Measurements from ENCODE around the gene NCAM2.

The NCAM2 gene

GRCh38 chr21:21057349-21058062, 59.3 kb downstream of the NCAM2 start:
- Histone ChIP-seq H3K27ac (ENCODE audit: extremely low read depth, low read depth, low read length) (no peak overlapping the region), H3K4me3 (ENCODE audit: low read depth, low read length) (no peak overlapping the region), H3K9me3 (ENCODE audit: control insufficient read depth, insufficient read depth, low read depth, low read length) (no peaks in the 10 kb centered on the region), H3K36me3 (ENCODE audit: control insufficient read depth in 2 of 2, insufficient read depth in 1 of 2, low read length in 2 of 2) (no peaks in the 10 kb centered on the region), H3K4me1 (ENCODE audit: control insufficient read depth, insufficient read depth, low read length) (no peaks in the 10 kb centered on the region)
- ChIA-PET CTCF (no interaction called here), POLR2A (no interaction called here)
- TF ChIP-seq ZFP37 (tag by site-specific recombination; IDR thresholded peaks at IDR 0.05), result no peak
- TF ChIP-seq BCL11A (tag by site-specific recombination; IDR thresholded peaks at IDR 0.05; ENCODE audit: low read depth), result no peak
- no peak for TF ChIP-seq ZNF433 (tag by site-specific recombination; IDR thresholded peaks at IDR 0.05; ENCODE audit: low read depth)
- no peak for TF ChIP-seq ZNF211 (tag by site-specific recombination; IDR thresholded peaks at IDR 0.05; ENCODE audit: low read depth)
- TF ChIP-seq ZNF624 (tag by site-specific recombination; IDR thresholded peaks at IDR 0.05), result no peak
- no peak for TF ChIP-seq ZNF10 (tag by site-specific recombination; IDR thresholded peaks at IDR 0.05)
- TF ChIP-seq OVOL3 (tag by site-specific recombination; IDR thresholded peaks at IDR 0.05), result no peak
- TF ChIP-seq SETDB1 (IDR thresholded peaks at IDR 0.05; ENCODE audit: insufficient read length, low read length), result no peak
- no peak for TF ChIP-seq ATF2 (tag by site-specific recombination; IDR thresholded peaks at IDR 0.05; ENCODE audit: low read depth)
- no peak for TF ChIP-seq KLF17 (tag by site-specific recombination; IDR thresholded peaks at IDR 0.05)
- TF ChIP-seq ZNF350 (tag by site-specific recombination; IDR thresholded peaks at IDR 0.05), result no peak
- TF ChIP-seq ZNF426 (tag by site-specific recombination; IDR thresholded peaks at IDR 0.05), result no peak
- TF ChIP-seq ZNF335 (tag by site-specific recombination; conservative IDR thresholded peaks at IDR 0.05), result no peak
- no peak for TF ChIP-seq KLF9 (tag by site-specific recombination; IDR thresholded peaks at IDR 0.05; ENCODE audit: low read depth)
- no peak for TF ChIP-seq ZNF600 (tag by site-specific recombination; IDR thresholded peaks at IDR 0.05)
- no peak for TF ChIP-seq ZNF514 (tag by site-specific recombination; IDR thresholded peaks at IDR 0.05)
- TF ChIP-seq, protein P1, sequence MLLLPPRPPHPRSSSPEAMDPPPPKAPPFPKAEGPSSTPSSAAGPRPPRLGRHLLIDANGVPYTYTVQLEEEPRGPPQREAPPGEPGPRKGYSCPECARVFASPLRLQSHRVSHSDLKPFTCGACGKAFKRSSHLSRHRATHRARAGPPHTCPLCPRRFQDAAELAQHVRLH (tag by site-specific recombination; IDR thresholded peaks at IDR 0.05), result no peak
- TF ChIP-seq, protein P2, sequence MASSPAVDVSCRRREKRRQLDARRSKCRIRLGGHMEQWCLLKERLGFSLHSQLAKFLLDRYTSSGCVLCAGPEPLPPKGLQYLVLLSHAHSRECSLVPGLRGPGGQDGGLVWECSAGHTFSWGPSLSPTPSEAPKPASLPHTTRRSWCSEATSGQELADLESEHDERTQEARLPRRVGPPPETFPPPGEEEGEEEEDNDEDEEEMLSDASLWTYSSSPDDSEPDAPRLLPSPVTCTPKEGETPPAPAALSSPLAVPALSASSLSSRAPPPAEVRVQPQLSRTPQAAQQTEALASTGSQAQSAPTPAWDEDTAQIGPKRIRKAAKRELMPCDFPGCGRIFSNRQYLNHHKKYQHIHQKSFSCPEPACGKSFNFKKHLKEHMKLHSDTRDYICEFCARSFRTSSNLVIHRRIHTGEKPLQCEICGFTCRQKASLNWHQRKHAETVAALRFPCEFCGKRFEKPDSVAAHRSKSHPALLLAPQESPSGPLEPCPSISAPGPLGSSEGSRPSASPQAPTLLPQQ (tag by site-specific recombination; IDR thresholded peaks at IDR 0.05), result no peak

DNA sequence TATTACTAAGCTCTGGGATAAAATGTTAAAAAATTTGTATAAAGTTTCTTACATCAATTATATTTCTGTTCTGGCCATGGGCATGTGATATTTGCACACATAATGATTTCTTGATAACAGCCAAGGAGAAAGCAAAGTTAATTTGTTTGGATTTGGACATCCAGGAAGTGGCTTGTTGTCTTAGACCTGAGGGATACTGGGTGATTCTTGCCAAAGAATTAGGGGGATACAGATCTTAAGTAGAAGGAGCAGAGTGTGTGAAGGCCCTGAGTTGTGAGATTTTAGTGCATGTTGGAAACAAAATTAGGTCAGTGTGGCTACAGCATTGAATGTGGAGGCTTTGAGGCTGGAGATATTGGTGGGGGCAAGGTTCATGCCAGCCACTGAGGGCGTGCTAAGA, 65.6 kb downstream of the NCAM2 start:
- POLR2A ChIA-PET, result no interaction called here
- H3K9me3 ChIP-seq (ENCODE audit: control insufficient read depth, insufficient read depth, low read depth, low read length), result no peaks in the 10 kb centered on the region
- TF ChIP-seq ZFP69B (tag by site-specific recombination; IDR thresholded peaks at IDR 0.05) (no peak), OVOL3 (tag by site-specific recombination; IDR thresholded peaks at IDR 0.05) (no peak), ZNF157 (tag by site-specific recombination; IDR thresholded peaks at IDR 0.05) (no peak)
- TF ChIP-seq, protein P3, sequence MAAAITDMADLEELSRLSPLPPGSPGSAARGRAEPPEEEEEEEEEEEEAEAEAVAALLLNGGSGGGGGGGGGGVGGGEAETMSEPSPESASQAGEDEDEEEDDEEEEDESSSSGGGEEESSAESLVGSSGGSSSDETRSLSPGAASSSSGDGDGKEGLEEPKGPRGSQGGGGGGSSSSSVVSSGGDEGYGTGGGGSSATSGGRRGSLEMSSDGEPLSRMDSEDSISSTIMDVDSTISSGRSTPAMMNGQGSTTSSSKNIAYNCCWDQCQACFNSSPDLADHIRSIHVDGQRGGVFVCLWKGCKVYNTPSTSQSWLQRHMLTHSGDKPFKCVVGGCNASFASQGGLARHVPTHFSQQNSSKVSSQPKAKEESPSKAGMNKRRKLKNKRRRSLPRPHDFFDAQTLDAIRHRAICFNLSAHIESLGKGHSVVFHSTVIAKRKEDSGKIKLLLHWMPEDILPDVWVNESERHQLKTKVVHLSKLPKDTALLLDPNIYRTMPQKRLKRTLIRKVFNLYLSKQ (tag by site-specific recombination; IDR thresholded peaks at IDR 0.05; ENCODE audit: borderline replicate concordance), result no peak
- TF ChIP-seq, protein P4, sequence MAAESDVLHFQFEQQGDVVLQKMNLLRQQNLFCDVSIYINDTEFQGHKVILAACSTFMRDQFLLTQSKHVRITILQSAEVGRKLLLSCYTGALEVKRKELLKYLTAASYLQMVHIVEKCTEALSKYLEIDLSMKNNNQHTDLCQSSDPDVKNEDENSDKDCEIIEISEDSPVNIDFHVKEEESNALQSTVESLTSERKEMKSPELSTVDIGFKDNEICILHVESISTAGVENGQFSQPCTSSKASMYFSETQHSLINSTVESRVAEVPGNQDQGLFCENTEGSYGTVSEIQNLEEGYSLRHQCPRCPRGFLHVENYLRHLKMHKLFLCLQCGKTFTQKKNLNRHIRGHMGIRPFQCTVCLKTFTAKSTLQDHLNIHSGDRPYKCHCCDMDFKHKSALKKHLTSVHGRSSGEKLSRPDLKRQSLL (tag by site-specific recombination; IDR thresholded peaks at IDR 0.05), result no peak
- TF ChIP-seq, protein P5, sequence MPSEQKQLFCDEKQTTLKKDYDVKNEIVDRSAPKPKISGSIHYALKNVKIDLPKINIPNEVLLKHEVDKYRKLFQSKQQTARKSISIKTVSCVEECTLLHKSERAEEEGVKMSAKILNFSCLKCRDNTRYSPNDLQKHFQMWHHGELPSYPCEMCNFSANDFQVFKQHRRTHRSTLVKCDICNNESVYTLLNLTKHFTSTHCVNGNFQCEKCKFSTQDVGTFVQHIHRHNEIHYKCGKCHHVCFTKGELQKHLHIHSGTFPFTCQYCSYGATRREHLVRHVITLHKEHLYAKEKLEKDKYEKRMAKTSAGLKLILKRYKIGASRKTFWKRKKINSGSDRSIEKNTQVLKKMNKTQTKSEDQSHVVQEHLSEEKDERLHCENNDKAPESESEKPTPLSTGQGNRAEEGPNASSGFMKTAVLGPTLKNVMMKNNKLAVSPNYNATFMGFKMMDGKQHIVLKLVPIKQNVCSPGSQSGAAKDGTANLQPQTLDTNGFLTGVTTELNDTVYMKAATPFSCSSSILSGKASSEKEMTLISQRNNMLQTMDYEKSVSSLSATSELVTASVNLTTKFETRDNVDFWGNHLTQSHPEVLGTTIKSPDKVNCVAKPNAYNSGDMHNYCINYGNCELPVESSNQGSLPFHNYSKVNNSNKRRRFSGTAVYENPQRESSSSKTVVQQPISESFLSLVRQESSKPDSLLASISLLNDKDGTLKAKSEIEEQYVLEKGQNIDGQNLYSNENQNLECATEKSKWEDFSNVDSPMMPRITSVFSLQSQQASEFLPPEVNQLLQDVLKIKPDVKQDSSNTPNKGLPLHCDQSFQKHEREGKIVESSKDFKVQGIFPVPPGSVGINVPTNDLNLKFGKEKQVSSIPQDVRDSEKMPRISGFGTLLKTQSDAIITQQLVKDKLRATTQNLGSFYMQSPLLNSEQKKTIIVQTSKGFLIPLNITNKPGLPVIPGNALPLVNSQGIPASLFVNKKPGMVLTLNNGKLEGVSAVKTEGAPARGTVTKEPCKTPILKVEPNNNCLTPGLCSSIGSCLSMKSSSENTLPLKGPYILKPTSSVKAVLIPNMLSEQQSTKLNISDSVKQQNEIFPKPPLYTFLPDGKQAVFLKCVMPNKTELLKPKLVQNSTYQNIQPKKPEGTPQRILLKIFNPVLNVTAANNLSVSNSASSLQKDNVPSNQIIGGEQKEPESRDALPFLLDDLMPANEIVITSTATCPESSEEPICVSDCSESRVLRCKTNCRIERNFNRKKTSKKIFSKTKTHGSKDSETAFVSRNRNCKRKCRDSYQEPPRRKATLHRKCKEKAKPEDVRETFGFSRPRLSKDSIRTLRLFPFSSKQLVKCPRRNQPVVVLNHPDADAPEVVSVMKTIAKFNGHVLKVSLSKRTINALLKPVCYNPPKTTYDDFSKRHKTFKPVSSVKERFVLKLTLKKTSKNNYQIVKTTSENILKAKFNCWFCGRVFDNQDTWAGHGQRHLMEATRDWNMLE (tag by site-specific recombination; conservative IDR thresholded peaks at IDR 0.05; ENCODE audit: low read depth), result no peak

More for the DNA sequence above, 65.6 kb downstream of the NCAM2 start:
- H3K27ac ChIP-seq (ENCODE audit: extremely low read depth, low read depth, low read length), result no peak overlapping the region
- CTCF ChIA-PET, result interaction anchor here (0.6 kb wide), 1 partner anchor 26 kb away, joined by 3 read pairs; no protein-coding TSS in a partner anchor
- H3K36me3 ChIP-seq (ENCODE audit: control insufficient read depth in 2 of 2, insufficient read depth in 1 of 2, low read length in 2 of 2), result no peaks in the 10 kb centered on the region
- no peak overlapping the region for H3K4me3 ChIP-seq (ENCODE audit: low read depth, low read length)
- no peaks in the 10 kb centered on the region for H3K4me1 ChIP-seq (ENCODE audit: control insufficient read depth, insufficient read depth, low read length)
